Parietal lobe (tissue), 2 donors: ENCODE results near the gene EHHADH. TPM values are rescaled to one million over a fixed set of nuclear protein-coding genes. Genes with fewer than 3 reads are reported as not detected.

ENCODE experiments used
- small RNA-seq: library from RNA; depleted of rRNA; stranded (forward); fragments of <200 nt; gene quantifications from one replicate; pipeline ENCODE3, GENCODE V24; 2014; ENCODE audit warnings: low replicate concordance
- total RNA-seq: library from RNA; depleted of rRNA; stranded (reverse); fragments of >200 nt; gene quantifications from one replicate; pipeline ENCODE4 v1.2.3, GENCODE V29; 2014

The EHHADH gene
- 1.6 TPM for total RNA-seq

DNA sequence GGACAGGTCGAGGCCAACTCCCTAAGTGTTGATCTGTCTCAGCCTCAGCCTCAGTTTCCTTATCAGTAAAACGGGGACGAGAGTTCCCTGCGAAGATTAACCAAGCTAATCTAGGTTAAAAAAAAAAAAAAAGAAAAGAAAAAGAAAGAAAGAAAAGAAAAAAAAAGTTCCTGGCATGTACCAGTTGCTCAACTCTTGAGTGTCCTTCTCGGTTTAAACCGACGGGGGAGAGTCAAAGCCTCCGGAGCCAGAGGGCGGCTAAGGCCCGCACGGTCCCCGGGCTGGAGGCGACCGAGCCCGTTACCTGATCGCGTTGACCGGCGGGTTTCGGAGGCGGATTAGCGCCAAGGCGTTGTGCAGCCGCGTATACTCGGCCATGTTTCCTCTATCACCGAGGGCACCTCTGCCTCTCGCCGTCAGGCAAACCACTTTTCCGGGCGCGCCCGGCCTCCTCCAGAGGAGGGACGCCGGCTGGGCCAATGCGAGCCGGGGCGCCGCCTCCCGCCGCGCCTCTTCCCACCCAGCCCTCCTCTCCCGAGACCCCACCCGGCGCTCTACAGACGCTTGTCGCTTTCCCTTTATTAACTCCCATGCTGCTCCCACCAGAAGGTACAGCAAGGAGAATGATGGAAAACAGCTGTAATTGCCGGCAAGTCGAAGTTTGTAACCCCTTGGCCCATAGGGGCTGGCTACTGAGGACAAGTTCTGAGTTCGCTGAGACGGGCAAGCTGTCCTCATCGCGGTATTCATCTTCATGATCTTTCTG, at the start of gene EHHADH:
Gene EHHADH, minus strand, starts transcription at position 405 of the 766 bp plus-strand sequence. Its CDS starts 27 bp downstream, at position 378.

DNA sequence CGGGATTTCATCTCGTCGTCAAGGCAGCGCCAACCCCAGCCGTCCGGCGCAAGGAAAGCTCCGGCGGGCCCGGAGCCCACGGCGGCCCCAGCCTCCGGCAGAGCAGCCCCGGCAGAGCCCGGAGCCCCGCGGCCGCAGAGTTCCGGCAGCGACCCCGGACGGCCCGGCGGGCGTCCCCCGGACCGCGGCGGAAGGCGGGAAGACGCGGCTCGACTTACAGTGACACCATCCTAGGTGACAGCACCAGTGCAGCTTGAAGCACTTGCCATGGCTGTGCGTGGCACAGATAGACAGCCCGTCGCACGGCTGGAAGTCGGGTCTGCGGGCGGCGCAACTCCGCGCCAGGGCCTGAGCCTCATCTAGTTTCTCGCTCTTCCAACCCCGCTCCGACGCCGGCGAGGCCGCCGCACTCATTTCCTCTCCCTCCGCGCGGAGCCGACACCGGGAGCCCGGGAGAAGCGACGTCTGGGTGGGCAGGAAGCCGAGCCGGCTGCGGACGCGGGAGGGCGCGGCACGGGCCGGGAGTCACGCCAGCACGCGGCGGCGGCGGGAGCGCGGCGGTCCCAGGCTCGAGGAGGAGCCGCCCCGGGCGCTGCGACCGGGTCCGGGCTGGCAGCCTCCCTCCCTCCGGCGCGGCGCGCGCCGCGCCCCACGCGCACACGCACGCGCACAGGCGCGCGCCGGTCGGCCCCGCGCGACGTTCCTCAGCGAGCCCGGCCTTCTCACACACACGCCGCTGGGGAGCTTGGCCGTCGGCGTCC, 101.3 kb downstream of the EHHADH start, which contains the start of gene C3orf70:
Gene C3orf70, minus strand, starts transcription at position 651 of the 761 bp plus-strand sequence. Its CDS starts 237 bp downstream, at position 414.

Small RNAs within 50 kb of the gene (small RNA-seq; reads per million reads assigned to genes)
- not detected for gene MIR5588

Other genes with a start within 250 kb of the EHHADH start
- gene C3orf70, start 101.0 kb downstream of the EHHADH start, total RNA-seq, result 26.3 TPM
- gene MAP3K13, start 109.1 kb upstream of the EHHADH start, total RNA-seq, result 49.1 TPM
- gene TMEM41A, start 245.0 kb upstream of the EHHADH start, total RNA-seq, result 14.1 TPM